GM18951 (cell line): Measurements from ENCODE around the gene ATP6AP1.

Source experiments
- POLR2A ChIP-seq: IDR thresholded peaks from 4 replicates; pipeline ENCODE4 v1.6.1; 2011; ENCODE audit warnings: mild to moderate bottlenecking; ENCODE audit not compliant: insufficient read length, insufficient read depth; ENCODE audit errors: extremely low read depth
- in situ Hi-C: fragments of 300-500 bp; cut with MboI; formaldehyde crosslinking; loops from one replicate; pipeline ENCODE4 v1.12.0; 2022; ENCODE audit warnings: low sequenced_read_pairs, mixed read lengths, inconsistent platforms; ENCODE audit not compliant: unreplicated experiment

The ATP6AP1 gene

DNA sequence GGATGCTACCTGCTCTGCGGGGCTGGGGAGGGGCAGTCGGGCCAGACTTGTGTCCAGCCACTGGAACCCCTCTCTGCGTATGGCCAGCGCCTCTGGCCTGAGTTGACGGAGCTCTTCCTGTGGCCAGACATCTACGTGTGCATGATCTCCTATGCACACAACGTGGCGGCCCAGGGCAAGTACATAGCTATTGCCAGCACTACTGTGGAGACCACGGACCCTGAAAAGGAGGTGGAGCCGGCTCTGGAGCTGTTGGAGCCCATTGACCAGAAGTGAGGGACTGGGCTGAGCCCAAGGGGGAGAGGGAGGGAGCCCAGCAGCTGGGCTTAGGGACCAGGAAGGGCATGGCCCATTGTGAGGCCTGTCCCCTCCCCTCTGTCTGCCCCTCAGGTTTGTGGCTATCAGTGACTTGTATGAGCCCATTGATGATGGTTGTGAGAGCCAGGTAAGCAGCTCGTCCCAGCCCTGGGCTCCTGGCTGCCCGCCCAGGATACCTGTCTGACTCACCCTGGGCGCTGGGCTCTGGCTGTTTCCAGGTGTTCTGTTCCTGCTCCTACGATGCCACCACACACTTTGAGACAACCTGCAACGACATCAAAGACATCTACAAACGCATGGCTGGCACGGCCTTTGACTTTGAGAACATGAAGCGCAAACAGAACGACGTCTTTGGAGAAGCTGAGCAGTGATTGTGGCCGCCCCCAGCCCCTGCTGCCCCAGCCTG lies 13.7 kb downstream of the ATP6AP1 start:
- TF ChIP-seq POLR2A: no peak
- in situ Hi-C loops: no loop called here

- no peak for TF ChIP-seq POLR2A
- in situ Hi-C loops: no loop called here
These were observed 15.0 kb downstream of the ATP6AP1 start for GRCh38 chrX:154443479-154443910.

GRCh38 chrX:154443992-154444754 lies 15.7 kb downstream of the ATP6AP1 start, which contains the start of gene FAM50A:
TSS of gene FAM50A (plus strand) at chrX:154444141. CDS start at chrX:154444236, 95 bp downstream.
- in situ Hi-C loops: no loop called here
- peak; percentile 51 for TF ChIP-seq POLR2A

GRCh38 chrX:154444755-154445246 lies 16.3 kb downstream of the ATP6AP1 start:
- in situ Hi-C loops: no loop called here
- TF ChIP-seq POLR2A: no peak

DNA sequence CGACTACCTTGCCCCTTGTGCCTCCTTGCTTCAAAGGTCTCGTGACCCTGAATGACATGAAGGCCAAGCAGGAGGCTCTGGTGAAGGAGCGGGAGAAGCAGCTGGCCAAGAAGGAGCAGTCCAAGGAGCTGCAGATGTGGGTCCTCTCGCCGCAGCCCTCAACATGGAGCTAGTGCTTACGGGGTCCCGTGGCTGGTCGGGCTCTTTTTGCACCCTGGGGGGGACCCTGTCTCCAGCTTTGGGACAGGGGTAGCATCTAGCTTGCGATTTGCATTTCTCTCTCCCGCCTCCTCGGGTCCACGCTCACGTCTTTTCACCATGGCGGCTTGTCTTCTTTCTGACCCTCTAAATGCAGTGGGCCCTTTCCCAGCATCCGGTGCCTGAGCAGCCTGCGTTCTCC lies 17.3 kb downstream of the ATP6AP1 start:
- in situ Hi-C loops: no loop called here
- no peak for TF ChIP-seq POLR2A

DNA sequence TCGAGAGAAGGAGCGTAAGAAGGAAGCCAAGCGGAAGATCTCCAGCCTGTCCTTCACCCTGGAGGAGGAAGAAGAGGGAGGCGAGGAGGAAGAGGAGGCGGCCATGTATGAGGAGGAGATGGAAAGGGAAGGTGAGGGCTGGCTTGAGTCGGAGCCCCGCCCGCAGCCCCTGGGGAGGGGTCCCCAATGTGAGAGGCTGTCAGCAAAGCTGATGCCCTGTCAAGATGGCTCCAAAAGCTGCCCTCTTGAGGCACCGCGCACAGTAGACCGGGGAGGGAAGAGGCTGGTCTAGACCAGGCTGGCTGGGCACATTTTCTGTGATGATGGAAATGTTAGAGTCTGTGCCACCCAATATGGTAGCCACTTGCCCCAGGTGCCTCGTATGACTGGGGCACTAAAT lies 18.0 kb downstream of the ATP6AP1 start:
- in situ Hi-C loops: no loop called here
- no peak for TF ChIP-seq POLR2A

GRCh38 chrX:154448484-154448883 lies 20.0 kb downstream of the ATP6AP1 start:
- no peak for TF ChIP-seq POLR2A
- in situ Hi-C loops: no loop called here

GRCh38 chrX:154449618-154450017 lies 21.1 kb downstream of the ATP6AP1 start:
- in situ Hi-C loops: no loop called here
- TF ChIP-seq POLR2A: no peak

GRCh38 chrX:154450312-154450711 lies 21.8 kb downstream of the ATP6AP1 start:
- TF ChIP-seq POLR2A: no peak
- in situ Hi-C loops: no loop called here

DNA sequence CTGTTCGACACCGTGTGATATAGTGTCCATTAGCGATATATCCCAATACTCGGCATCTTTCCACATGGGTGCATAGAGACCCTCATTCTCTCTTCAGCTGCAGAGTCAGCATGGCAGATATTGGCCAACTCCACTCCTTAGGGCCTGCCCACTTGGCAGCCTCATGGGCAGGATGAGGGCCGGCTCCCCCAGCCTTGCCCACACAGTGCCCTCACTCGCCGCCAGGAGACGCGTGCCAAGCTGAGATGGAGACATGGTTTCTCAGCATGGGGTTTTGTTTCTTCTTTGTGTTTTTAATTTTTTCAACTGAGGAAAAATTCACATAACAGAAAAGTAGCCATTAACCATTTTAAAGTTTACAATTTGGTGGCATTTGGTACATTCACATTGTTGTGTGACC lies 24.3 kb downstream of the ATP6AP1 start:
- in situ Hi-C loops: no loop called here
- TF ChIP-seq POLR2A: no peak

DNA sequence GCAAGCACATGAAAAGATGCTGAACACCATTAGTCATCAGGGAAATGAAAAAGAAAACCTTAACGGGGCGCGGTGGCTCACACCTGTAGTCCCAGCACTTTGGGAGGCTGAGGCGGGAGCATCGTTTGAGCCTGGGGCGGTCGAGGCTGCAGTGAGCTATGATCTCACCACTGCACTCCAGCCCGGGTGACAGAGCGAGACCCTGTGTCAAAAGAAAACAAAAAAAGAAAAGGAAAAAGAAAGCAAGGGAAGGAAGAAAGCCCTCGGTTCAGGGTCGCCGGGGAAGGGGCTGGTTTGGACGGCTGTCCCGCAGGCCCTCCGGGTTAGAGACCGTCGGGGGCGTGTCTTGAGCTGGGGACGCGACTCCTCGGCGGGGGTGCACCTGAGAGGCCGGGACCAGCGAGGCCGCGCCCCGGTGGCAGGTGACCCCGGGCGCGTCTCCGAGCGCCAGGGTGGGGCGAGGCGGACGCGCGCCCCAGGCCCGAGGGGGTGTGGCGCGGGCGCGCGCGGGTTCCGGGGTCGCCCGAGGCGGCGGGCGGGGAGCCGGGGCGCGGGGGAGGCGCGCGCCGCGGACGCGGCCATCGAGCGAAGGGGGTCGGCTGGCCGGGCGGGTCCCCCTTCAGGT lies 29.1 kb downstream of the ATP6AP1 start:
- in situ Hi-C loops: no loop called here
- no peak for TF ChIP-seq POLR2A

DNA sequence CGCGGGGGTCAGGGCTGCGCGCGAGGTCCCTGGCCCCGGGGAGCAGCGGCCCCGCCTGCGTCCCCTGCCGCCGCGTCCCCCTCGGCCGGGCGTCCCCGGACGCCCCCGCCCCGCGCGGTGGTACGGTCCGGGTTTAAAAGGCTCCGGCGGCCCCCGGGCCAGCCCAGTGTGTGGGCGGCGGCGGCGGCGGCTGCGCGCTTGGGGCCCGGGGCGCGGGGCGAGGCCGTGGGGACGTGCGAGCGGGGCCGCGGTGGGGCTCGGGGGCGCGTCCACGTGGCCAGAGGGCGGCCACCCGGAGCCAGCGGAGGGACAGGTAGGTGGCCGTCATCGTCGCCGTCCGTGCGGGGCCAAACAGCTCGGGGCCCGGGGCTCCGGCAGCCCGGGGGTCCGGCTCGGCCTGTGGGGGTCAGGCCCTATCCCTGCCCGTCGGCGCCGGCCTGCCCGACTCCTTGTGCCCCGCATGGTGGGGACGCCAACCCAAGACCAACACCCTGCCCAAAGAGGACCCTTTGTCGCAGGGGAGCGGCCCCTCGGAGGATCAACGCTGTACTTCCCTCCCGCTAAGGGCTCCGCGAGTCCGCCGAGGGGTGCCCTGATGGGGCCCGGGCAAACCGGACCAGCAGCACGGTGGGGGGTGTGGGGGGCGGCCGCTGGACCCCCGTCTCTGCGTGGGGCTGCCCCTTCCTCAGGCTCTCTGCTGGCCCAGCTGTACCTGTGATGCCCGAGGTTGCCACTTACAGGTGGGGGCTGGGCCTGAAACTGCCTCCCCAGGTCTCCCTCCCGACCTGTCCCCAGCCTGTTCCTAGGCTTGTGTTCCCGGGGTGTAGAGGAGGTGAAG lies 29.9 kb downstream of the ATP6AP1 start, which contains the start of gene PLXNA3:
TSS of gene PLXNA3 (plus strand) at position 166 of the 838 bp plus-strand sequence. CDS start 1,903 bp downstream, outside the sequence.
- peak; percentile 80 for TF ChIP-seq POLR2A
- in situ Hi-C loops: no loop called here
